HepG2 (cell line): ENCODE data around the gene KDM1B. TPM values are rescaled to one million over a fixed set of nuclear protein-coding genes. Genes with fewer than 3 reads are reported as not detected.

Experiments used
- ATF6 ChIP-seq: sonication (generic); formaldehyde crosslinking; conservative IDR thresholded peaks from 2 replicates; pipeline ENCODE4 v1.4.0; 2020; ENCODE audit warnings: missing genetic modification reagents
- ATM ChIP-seq: fragments of 450-650 bp; IDR thresholded peaks from 2 replicates; pipeline ENCODE4 v1.7.1; 2017; ENCODE audit warnings: mild to moderate bottlenecking, borderline replicate concordance
- FOXO1 ChIP-seq: sonication (generic); formaldehyde crosslinking; IDR thresholded peaks from 2 replicates; pipeline ENCODE4 v1.4.0; 2020; ENCODE audit warnings: missing genetic modification reagents
- HOXA5 ChIP-seq: sonication (generic); formaldehyde crosslinking; IDR thresholded peaks from 2 replicates; pipeline ENCODE4 v1.4.0; 2020; ENCODE audit warnings: missing genetic modification reagents
- HOXA9 ChIP-seq: sonication (generic); formaldehyde crosslinking; IDR thresholded peaks from 2 replicates; pipeline ENCODE4 v1.8.1; 2022; ENCODE audit warnings: missing genetic modification reagents, mild to moderate bottlenecking, moderate library complexity, borderline replicate concordance
- JUNB ChIP-seq: sonication (generic); formaldehyde crosslinking; IDR thresholded peaks from 2 replicates; pipeline ENCODE4 v1.8.0; 2022; ENCODE audit warnings: missing genetic modification reagents, mild to moderate bottlenecking, borderline replicate concordance
- MTF2 ChIP-seq: sonication (generic); formaldehyde crosslinking; IDR thresholded peaks from 2 replicates; pipeline ENCODE4 v1.5.0; 2020; ENCODE audit warnings: missing genetic modification reagents, borderline replicate concordance
- PRMT3 ChIP-seq: sonication (generic); formaldehyde crosslinking; IDR thresholded peaks from 2 replicates; pipeline ENCODE4 v1.8.1; 2022; ENCODE audit warnings: low read depth, mild to moderate bottlenecking, moderate library complexity, missing genetic modification reagents, borderline replicate concordance
- SIN3B ChIP-seq: fragments of 150-350 bp; IDR thresholded peaks from 2 replicates; pipeline ENCODE4 v1.6.1; 2014; ENCODE audit warnings: low read length
- SRSF4 ChIP-seq: fragments of 200-400 bp; formaldehyde crosslinking; IDR thresholded peaks from one replicate; pipeline ENCODE4 v1.6.1; 2018; ENCODE audit warnings: mild to moderate bottlenecking, low read depth, low read length, moderate library complexity; ENCODE audit not compliant: poor library complexity, severe bottlenecking
- ZNF12 ChIP-seq: sonication (generic); formaldehyde crosslinking; IDR thresholded peaks from 2 replicates; pipeline ENCODE4 v1.5.0; 2020; ENCODE audit warnings: missing genetic modification reagents
- ZNF253 ChIP-seq: sonication (generic); formaldehyde crosslinking; IDR thresholded peaks from 2 replicates; pipeline ENCODE4 v1.8.0; 2022; ENCODE audit warnings: mild to moderate bottlenecking, missing genetic modification reagents, borderline replicate concordance
- ZNF597 ChIP-seq: sonication (generic); formaldehyde crosslinking; IDR thresholded peaks from 2 replicates; pipeline ENCODE4 v1.5.0; 2020; ENCODE audit warnings: missing genetic modification reagents
- polyA plus RNA-seq, 8 experiments: library from polyadenylated mRNA; depleted of rRNA in 3 of 8; stranded (reverse) in 7 of 8; unstranded in 1 of 8; fragments of >200 nt; fragmentation: Illumina TruSeq in 4 of 8; extraction: Trizol in 4 of 8; gene quantifications; 2 replicates each; pipeline versions ENCODE4 v1.2.1 to v1.2.3, GENCODE V29; 2011 to 2016; ENCODE audit warnings: low read depth in 4 of 8, missing spikeins in 1 of 8, mixed read lengths in 1 of 8; ENCODE audit not compliant: insufficient read depth in 1 of 8
- total RNA-seq, 5 experiments: library from RNA; depleted of rRNA; stranded (reverse); fragments of >200 nt; fragmentation: Illumina TruSeq; extraction: Trizol; gene quantifications; 2 replicates each; pipeline ENCODE4 v1.2.3, GENCODE V29; 2016; ENCODE audit warnings: low read depth in 1 of 5
- TF ChIP-seq, protein P1 (sequence below): sonication (generic); formaldehyde crosslinking; IDR thresholded peaks from 2 replicates; pipeline ENCODE4 v1.4.0; 2020; ENCODE audit warnings: missing genetic modification reagents, borderline replicate concordance
- TF ChIP-seq, protein P2 (sequence below): sonication (generic); formaldehyde crosslinking; IDR thresholded peaks from 2 replicates; pipeline ENCODE4 v1.9.0; 2021; ENCODE audit warnings: mild to moderate bottlenecking, missing genetic modification reagents

Gene KDM1B
- total and polyA plus RNA-seq, 2 of the 13 experiments (the other 11 are each of a cell fraction or from before 2014, with no cell fraction given), result 9.8 to 13.2 TPM

DNA sequence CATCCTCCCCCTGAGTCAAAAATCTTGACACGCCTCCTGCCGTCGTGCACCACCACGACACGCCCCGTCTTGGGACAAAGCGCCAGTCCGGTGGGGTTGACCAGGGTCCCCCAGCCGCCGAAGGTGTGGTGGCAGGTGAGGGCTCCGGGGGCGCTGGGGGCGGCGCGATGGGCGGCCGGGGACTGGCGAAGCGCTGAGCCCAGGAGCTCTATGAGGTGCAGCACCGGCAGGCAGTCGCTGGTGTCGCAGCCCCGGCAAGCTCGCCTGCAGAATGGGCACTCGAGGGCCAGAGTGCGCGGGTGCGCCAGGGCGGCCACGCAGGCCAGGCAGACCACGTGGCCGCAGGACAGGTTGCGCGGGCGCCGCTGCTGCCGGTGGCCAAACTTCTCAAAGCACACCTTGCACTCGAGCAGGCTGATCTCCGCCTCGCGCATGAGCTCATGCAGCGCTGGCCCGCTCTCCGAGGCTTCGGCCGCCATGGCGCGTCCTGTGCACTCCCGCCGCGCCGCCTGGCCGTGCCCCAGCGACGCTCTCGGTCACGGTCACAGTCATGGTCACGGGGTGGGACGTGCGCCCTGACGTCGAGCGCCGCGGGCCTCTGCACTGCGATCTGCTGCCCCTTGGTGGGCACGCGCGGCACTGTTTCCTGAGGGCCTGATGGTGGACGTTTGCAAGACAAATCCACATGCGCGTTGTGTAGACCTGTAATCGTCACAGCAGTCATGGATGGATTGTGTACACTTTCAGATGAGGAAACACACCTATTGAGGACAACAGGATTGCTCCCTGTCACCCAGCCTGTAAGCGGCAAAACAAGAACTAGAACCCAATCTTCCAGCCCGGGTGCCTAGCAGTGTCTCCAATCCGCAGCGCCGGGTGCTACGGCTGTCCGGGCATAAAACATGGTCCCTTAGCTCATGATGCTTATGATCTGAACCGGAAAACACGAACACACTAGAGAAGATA is 32.8 kb upstream of the KDM1B start, which contains the start of gene NHLRC1 (continued):
- TF ChIP-seq, protein P1, sequence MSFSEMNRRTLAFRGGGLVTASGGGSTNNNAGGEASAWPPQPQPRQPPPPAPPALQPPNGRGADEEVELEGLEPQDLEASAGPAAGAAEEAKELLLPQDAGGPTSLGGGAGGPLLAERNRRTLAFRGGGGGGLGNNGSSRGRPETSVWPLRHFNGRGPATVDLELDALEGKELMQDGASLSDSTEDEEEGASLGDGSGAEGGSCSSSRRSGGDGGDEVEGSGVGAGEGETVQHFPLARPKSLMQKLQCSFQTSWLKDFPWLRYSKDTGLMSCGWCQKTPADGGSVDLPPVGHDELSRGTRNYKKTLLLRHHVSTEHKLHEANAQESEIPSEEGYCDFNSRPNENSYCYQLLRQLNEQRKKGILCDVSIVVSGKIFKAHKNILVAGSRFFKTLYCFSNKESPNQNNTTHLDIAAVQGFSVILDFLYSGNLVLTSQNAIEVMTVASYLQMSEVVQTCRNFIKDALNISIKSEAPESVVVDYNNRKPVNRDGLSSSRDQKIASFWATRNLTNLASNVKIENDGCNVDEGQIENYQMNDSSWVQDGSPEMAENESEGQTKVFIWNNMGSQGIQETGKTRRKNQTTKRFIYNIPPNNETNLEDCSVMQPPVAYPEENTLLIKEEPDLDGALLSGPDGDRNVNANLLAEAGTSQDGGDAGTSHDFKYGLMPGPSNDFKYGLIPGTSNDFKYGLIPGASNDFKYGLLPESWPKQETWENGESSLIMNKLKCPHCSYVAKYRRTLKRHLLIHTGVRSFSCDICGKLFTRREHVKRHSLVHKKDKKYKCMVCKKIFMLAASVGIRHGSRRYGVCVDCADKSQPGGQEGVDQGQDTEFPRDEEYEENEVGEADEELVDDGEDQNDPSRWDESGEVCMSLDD (CRISPR knock-in tag), result no peak; the same call in 1 of the 2 replicates
- TF ChIP-seq ZNF597 (CRISPR knock-in tag), result no peak
- peak; percentile 98 for TF ChIP-seq HOXA9 (CRISPR knock-in tag)
- TF ChIP-seq, protein P2, sequence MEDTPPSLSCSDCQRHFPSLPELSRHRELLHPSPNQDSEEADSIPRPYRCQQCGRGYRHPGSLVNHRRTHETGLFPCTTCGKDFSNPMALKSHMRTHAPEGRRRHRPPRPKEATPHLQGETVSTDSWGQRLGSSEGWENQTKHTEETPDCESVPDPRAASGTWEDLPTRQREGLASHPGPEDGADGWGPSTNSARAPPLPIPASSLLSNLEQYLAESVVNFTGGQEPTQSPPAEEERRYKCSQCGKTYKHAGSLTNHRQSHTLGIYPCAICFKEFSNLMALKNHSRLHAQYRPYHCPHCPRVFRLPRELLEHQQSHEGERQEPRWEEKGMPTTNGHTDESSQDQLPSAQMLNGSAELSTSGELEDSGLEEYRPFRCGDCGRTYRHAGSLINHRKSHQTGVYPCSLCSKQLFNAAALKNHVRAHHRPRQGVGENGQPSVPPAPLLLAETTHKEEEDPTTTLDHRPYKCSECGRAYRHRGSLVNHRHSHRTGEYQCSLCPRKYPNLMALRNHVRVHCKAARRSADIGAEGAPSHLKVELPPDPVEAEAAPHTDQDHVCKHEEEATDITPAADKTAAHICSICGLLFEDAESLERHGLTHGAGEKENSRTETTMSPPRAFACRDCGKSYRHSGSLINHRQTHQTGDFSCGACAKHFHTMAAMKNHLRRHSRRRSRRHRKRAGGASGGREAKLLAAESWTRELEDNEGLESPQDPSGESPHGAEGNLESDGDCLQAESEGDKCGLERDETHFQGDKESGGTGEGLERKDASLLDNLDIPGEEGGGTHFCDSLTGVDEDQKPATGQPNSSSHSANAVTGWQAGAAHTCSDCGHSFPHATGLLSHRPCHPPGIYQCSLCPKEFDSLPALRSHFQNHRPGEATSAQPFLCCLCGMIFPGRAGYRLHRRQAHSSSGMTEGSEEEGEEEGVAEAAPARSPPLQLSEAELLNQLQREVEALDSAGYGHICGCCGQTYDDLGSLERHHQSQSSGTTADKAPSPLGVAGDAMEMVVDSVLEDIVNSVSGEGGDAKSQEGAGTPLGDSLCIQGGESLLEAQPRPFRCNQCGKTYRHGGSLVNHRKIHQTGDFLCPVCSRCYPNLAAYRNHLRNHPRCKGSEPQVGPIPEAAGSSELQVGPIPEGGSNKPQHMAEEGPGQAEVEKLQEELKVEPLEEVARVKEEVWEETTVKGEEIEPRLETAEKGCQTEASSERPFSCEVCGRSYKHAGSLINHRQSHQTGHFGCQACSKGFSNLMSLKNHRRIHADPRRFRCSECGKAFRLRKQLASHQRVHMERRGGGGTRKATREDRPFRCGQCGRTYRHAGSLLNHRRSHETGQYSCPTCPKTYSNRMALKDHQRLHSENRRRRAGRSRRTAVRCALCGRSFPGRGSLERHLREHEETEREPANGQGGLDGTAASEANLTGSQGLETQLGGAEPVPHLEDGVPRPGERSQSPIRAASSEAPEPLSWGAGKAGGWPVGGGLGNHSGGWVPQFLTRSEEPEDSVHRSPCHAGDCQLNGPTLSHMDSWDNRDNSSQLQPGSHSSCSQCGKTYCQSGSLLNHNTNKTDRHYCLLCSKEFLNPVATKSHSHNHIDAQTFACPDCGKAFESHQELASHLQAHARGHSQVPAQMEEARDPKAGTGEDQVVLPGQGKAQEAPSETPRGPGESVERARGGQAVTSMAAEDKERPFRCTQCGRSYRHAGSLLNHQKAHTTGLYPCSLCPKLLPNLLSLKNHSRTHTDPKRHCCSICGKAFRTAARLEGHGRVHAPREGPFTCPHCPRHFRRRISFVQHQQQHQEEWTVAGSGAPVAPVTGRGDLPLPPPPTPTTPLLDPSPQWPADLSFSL (CRISPR knock-in tag), result peak; percentile 90
- TF ChIP-seq ATF6 (CRISPR knock-in tag), result 0 out of 2 replicates have a peak, but pooled peaks have one; percentile 83
- TF ChIP-seq ZNF12 (CRISPR knock-in tag), result peak; percentile 91
- TF ChIP-seq HOXA5 (CRISPR knock-in tag), result peak; percentile 81
- peak; percentile 92 for TF ChIP-seq FOXO1 (CRISPR knock-in tag)
- no peak for TF ChIP-seq SIN3B
- no peak for TF ChIP-seq SRSF4
- TF ChIP-seq MTF2 (CRISPR knock-in tag), result no peak; the same call in 1 of the 2 replicates
- TF ChIP-seq JUNB (CRISPR knock-in tag), result no peak; the same call in 1 of the 2 replicates
- peak; percentile 99 for TF ChIP-seq PRMT3
- 0 out of 2 replicates have a peak, but pooled peaks have one; percentile 50 for TF ChIP-seq ZNF253 (CRISPR knock-in tag)
- no peak for TF ChIP-seq ATM
